Fibroblast of the aortic adventitia (primary cell): ENCODE measurements around the gene LSM7. TPM values are rescaled to one million over a fixed set of nuclear protein-coding genes. Genes with fewer than 3 reads are reported as not detected.

ENCODE experiments used
- DNase-seq: peaks from one replicate; pipeline ENCODE4 v3.0.0-alpha.2; 2010; ENCODE audit warnings: low read depth
- H3K4me3 ChIP-seq: 2 replicates; pipeline ENCODE4 v1.5.1; 2011; ENCODE audit warnings: low read depth, mild to moderate bottlenecking, control low read depth, low read length, moderate library complexity
- total RNA-seq: library from RNA; depleted of rRNA; stranded (reverse); fragments of >200 nt; gene quantifications from 2 replicates; pipeline ENCODE4 v1.2.3, GENCODE V29; 2012; ENCODE audit warnings: low replicate concordance
- TF ChIP-seq, protein P1 (sequence below): IDR thresholded peaks from 2 replicates; pipeline ENCODE4 v1.5.1; 2011; ENCODE audit warnings: mild to moderate bottlenecking, low read length, control low read depth, inconsistent platforms; ENCODE audit not compliant: insufficient read depth

LSM7 gene
- total RNA-seq, 1 donor: 108 TPM

GRCh38 chr19:2280633-2281264 lies 47.6 kb downstream of the LSM7 start:
- no peak overlapping the region for H3K4me3 ChIP-seq
- TF ChIP-seq, protein P1, sequence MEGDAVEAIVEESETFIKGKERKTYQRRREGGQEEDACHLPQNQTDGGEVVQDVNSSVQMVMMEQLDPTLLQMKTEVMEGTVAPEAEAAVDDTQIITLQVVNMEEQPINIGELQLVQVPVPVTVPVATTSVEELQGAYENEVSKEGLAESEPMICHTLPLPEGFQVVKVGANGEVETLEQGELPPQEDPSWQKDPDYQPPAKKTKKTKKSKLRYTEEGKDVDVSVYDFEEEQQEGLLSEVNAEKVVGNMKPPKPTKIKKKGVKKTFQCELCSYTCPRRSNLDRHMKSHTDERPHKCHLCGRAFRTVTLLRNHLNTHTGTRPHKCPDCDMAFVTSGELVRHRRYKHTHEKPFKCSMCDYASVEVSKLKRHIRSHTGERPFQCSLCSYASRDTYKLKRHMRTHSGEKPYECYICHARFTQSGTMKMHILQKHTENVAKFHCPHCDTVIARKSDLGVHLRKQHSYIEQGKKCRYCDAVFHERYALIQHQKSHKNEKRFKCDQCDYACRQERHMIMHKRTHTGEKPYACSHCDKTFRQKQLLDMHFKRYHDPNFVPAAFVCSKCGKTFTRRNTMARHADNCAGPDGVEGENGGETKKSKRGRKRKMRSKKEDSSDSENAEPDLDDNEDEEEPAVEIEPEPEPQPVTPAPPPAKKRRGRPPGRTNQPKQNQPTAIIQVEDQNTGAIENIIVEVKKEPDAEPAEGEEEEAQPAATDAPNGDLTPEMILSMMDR: no peak
- no peak for DNase-seq

GRCh38 chr19:2278459-2279158 lies 49.8 kb downstream of the LSM7 start:
- TF ChIP-seq, protein P1: no peak
- H3K4me3 ChIP-seq: no peak overlapping the region
- DNase-seq: no peak

DNA sequence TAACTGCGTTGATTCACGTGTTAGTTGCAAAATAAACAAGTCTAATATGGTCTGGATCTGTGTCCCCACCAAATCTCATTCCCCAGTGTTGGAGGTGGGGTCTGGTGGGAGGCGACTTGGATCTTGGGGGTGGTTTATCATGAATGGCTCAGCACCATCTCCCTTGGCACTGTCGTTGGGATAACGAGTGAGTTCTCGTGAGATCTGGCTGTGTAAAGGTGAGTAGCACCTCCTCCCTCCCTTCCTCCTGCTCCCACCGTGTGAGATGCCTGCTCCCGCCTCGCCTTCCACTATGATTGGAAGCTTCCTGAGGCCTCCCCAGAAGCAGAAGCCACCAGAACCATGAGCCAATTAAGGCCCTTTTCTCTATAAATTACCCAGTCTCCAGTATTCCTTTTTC lies 51.2 kb downstream of the LSM7 start:
- TF ChIP-seq, protein P1: no peak
- H3K4me3 ChIP-seq: no peak overlapping the region
- no peak for DNase-seq

DNA sequence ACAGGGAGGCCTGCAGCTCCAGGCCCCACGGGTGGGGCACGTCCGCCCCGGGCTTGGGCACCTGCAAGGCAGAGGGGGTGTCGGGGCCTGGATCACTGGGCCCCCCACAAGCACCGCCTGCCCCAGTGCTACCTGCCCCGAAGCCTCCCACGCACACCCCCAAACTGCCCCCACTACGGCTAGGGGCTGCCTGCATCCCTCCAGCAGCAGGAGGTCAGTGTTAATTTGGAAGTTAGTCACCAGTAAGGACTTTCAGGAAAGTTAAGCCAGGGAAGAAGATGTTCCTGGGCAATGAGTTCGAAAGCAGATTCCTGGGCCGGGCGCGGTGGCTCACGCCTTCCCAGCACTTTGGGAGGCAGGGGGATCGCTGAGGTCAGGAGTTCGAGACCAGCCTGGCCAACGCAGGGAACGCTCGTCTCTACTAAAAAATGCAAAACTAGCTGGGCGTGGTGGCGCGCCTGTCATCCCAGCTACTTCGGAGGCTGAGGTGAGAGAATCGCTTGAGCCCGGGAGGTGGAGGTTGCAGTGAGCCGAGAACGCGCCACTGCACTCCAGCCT lies 51.9 kb downstream of the LSM7 start:
- no peak overlapping the region for H3K4me3 ChIP-seq
- TF ChIP-seq, protein P1: no peak
- no peak for DNase-seq

DNA sequence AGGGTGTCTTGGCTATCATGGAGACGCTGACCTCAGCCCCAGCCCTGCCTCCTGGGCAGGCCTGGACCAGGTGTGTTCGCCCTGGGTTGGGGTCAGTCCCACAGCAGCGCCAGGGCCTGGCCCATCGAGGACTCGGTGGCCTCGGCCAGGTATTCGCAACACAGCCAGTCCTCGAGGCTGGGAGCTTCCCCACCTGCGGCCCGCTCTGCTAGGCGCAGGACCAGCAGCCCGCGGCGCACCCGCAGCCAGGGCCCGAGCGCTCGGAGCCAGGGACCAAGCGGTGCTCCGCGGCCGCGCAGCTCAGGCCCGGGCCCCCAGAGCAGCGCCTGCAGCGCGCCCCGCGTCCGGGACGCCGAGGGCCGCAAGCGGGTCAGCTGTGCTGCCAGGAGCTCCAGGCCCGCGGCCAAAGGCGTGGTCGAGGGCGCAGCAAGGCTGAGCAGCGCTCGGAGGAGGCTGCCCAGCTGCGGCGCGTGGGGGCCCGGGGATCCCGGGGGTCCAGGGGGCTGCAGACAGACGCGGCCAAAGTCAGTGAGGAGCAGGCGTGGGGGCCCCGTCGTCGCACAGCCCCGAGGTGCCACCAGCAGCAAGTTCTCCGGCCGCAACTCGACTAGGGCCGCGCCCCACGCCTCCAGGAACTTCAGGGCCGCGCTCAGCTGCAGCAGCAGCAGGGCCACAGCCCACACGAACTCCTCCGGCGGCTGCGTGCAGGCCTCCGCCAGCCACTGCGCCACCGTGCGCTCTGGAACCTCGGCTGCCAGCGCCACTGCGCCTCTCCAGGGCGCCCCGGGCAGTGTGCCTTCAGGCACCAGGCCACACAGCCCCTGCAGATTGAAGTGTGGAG lies 52.6 kb downstream of the LSM7 start:
- TF ChIP-seq, protein P1: no peak

GRCh38 chr19:2274931-2275535 lies 53.4 kb downstream of the LSM7 start:
- H3K4me3 ChIP-seq: no peak overlapping the region
- TF ChIP-seq, protein P1: peak; percentile 65
- DNase-seq: peak; percentile 64

More for the DNA sequence above, 52.6 kb downstream of the LSM7 start:
- DNase-seq: no peak
- H3K4me3 ChIP-seq: no peak overlapping the region
